HL-60 (cell line): ENCODE measurements around the gene WDR48.

Experiments
- POLR2AphosphoS5 ChIP-seq: IDR thresholded peaks from 2 replicates; pipeline ENCODE4 v1.6.1; 2012; ENCODE audit warnings: low read depth
- SPI1 ChIP-seq: IDR thresholded peaks from 2 replicates; pipeline ENCODE4 v1.6.1; 2012; ENCODE audit warnings: low read depth, mild to moderate bottlenecking, borderline replicate concordance
- TF ChIP-seq, protein P1 (sequence below): IDR thresholded peaks from one replicate; pipeline ENCODE4 v1.5.1; 2011; ENCODE audit warnings: low read length, control low read depth, inconsistent platforms; ENCODE audit not compliant: insufficient read depth

DNA sequence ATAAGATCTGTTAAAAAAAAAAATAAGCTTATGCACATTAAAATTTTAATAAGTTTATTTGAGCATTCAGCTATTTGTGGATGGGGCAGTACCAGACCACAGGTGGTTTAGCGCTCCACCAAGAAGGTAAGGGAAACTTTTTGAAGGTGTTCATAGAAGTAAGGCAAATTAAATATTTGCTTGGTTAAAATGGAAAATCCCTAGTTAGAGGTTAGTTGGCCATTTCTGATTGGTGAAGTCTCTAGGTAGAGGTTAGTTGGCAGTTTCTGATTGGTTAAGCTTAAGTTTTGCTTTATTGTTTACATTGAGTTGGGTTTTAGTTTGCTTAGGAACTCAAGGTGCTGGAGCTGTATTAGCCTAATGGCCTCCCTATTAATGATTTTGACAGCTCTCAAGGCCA is 30.8 kb upstream of the WDR48 start:
- TF ChIP-seq SPI1, result no peak
- TF ChIP-seq POLR2AphosphoS5, result no peak
- TF ChIP-seq, protein P1, sequence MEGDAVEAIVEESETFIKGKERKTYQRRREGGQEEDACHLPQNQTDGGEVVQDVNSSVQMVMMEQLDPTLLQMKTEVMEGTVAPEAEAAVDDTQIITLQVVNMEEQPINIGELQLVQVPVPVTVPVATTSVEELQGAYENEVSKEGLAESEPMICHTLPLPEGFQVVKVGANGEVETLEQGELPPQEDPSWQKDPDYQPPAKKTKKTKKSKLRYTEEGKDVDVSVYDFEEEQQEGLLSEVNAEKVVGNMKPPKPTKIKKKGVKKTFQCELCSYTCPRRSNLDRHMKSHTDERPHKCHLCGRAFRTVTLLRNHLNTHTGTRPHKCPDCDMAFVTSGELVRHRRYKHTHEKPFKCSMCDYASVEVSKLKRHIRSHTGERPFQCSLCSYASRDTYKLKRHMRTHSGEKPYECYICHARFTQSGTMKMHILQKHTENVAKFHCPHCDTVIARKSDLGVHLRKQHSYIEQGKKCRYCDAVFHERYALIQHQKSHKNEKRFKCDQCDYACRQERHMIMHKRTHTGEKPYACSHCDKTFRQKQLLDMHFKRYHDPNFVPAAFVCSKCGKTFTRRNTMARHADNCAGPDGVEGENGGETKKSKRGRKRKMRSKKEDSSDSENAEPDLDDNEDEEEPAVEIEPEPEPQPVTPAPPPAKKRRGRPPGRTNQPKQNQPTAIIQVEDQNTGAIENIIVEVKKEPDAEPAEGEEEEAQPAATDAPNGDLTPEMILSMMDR, result no peak
